Progenitor cell of endocrine pancreas (in vitro differentiated cells): ENCODE data around the gene DNASE1L3. TPM values are rescaled to one million over a fixed set of nuclear protein-coding genes. Genes with fewer than 3 reads are reported as not detected.

Source experiments
- DNase-seq: peaks from one replicate; pipeline ENCODE4 v3.0.0; 2021; ENCODE audit warnings: low spot score; ENCODE audit not compliant: unreplicated experiment
- H3K27ac Mint-ChIP-seq: 2 replicates; pipeline ENCODE4 v1.8.0; 2021; ENCODE audit warnings: mild to moderate bottlenecking, moderate library complexity, mixed read lengths
- H3K27me3 Mint-ChIP-seq: 2 replicates; pipeline ENCODE4 v1.8.0; 2021; ENCODE audit warnings: mixed read lengths
- H3K36me3 Mint-ChIP-seq: 2 replicates; pipeline ENCODE4 v1.8.0; 2022; ENCODE audit warnings: mixed read lengths; ENCODE audit not compliant: insufficient read depth
- H3K4me1 Mint-ChIP-seq: 2 replicates; pipeline ENCODE4 v1.8.0; 2021; ENCODE audit warnings: low read depth, mixed read lengths
- H3K4me3 Mint-ChIP-seq: 2 replicates; pipeline ENCODE4 v1.8.0; 2021; ENCODE audit warnings: low read depth, mild to moderate bottlenecking, moderate library complexity, mixed read lengths
- H3K9me3 Mint-ChIP-seq: 2 replicates; pipeline ENCODE4 v1.8.0; 2021; ENCODE audit warnings: low read depth, mixed read lengths
- total RNA-seq: library from RNA; stranded (reverse); gene quantifications from 2 replicates; pipeline ENCODE4 v1.2.1, GENCODE V29; 2021
- TF ChIP-seq, protein P1 (sequence below): fragments of 200-600 bp; sonication (generic); IDR thresholded peaks from one replicate; pipeline ENCODE4 v1.5.0; 2021; ENCODE audit warnings: antibody characterized with exemption, mild to moderate bottlenecking; ENCODE audit not compliant: unreplicated experiment

The DNASE1L3 gene
- total RNA-seq, 1 donor from 2014 or later = not detected

DNA sequence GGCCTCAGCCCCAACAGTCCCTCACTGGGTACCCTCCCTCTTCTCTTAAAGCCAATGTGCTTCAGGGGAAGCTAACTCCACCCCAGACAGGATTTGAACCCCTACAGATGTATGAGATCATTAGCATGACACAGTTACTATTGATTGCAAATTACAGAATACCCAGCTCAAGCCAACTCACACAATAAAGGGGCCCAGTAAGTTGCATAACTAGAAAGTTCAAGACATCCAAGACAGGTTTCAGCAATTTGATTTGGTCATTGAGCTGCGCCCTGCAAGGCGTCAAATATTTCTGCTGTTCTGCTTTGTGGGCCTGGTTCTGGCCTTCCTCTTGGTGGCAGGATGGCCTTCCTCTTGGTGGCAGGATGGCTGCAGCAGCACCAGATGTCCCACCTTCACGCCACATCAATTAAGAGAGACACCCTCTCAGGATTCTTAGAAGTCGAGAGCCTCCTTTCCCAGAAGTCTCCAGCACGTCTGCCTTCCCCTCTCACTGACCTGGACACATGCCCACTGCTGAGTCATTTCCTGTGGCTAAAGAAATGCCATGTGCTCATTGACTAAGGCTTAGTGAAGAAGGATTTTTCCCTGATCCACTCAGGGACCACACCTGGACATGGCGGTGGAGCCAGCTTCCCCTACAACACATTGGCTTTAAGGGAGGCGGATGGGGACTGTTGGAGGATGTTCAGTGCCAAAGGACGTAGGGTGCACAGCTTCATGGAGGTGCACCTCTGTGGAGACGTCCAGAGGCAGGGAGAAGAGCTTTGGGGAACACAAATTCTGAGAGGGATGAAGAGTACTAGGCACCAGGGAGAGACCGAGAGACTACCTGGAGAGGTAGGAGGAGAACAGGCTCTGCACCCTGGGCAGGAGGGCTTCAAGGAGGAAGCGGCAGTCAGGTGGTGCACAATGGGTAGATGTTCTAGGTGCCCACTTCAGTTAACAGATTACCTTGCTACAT, 49.1 kb downstream of the DNASE1L3 start:
- H3K4me3 Mint-ChIP-seq = no peak overlapping the region
- peaks cover 31% of the 10 kb centered on the region for H3K36me3 Mint-ChIP-seq
- no peaks in the 10 kb centered on the region for H3K9me3 Mint-ChIP-seq
- no peak overlapping the region for H3K27ac Mint-ChIP-seq
- peaks cover 17% of the 10 kb centered on the region for H3K4me1 Mint-ChIP-seq
- no peaks in the 10 kb centered on the region for H3K27me3 Mint-ChIP-seq
- DNase-seq = no peak
- TF ChIP-seq, protein P1, sequence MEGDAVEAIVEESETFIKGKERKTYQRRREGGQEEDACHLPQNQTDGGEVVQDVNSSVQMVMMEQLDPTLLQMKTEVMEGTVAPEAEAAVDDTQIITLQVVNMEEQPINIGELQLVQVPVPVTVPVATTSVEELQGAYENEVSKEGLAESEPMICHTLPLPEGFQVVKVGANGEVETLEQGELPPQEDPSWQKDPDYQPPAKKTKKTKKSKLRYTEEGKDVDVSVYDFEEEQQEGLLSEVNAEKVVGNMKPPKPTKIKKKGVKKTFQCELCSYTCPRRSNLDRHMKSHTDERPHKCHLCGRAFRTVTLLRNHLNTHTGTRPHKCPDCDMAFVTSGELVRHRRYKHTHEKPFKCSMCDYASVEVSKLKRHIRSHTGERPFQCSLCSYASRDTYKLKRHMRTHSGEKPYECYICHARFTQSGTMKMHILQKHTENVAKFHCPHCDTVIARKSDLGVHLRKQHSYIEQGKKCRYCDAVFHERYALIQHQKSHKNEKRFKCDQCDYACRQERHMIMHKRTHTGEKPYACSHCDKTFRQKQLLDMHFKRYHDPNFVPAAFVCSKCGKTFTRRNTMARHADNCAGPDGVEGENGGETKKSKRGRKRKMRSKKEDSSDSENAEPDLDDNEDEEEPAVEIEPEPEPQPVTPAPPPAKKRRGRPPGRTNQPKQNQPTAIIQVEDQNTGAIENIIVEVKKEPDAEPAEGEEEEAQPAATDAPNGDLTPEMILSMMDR = no peak

DNA sequence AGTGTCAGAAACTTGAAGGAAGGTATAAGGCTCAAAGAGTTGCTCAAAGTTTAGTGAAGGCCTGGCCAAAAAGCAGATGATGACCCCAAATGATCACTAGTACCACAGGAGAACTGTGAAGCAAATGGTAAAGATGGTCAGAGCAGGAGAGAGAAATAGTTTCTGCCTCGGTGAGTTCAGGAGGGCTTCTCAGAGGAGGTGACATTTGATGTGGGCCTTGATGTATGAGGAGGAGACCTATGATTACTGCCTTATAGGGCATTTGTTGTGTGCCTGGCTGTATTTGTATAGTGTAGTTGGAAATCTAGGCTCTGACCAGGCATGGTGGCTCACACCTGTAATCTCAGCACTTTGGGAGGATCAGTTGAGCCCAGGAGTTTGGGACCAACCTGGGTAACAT, 50.4 kb downstream of the DNASE1L3 start:
- TF ChIP-seq, protein P1 = no peak

DNA sequence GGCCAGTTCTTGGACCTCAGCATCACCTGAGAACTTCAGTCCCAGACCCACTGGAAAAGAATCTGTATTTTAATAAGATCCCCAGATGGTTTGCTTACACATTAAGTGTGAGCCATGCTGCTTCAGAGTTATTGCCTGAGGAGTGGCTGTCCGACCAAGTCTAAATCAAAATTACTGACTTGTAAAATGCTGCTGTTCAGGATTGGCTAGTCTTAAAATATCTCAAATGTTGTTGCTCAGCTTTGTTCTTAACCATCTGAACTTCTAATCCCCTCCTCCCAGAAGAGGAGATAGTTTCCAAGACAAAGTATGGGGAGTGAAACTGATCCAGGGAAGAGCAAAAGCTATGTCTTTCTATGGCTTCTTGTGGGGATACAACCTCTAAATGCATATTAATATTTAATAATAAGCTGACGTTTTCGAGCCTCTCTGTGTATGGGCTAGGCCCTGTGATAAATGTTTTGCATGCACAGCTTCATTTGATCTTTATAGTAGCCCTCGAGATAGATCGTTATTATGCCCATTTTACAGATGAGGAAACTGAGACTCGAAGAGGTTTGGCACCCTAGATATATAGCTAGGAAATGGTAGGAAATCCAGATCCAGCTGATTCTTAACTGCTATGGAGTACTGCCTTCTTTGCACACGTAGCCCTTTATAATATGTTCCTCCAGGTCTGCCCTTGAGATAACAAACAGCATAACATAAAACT, 52.2 kb downstream of the DNASE1L3 start:
- Mint-ChIP-seq H3K27ac (no peak overlapping the region), H3K36me3 (peaks cover 27% of the 10 kb centered on the region), H3K4me1 (no peaks in the 10 kb centered on the region), H3K9me3 (no peaks in the 10 kb centered on the region), H3K27me3 (no peaks in the 10 kb centered on the region), H3K4me3 (no peak overlapping the region)
- TF ChIP-seq, protein P1 = no peak
- DNase-seq = no peak

More for the DNA sequence above, 50.4 kb downstream of the DNASE1L3 start:
- no peak for DNase-seq
- Mint-ChIP-seq H3K36me3 (peaks cover 31% of the 10 kb centered on the region), H3K4me1 (peaks cover 10% of the 10 kb centered on the region), H3K4me3 (no peak overlapping the region), H3K27me3 (no peaks in the 10 kb centered on the region), H3K27ac (no peak overlapping the region), H3K9me3 (no peaks in the 10 kb centered on the region)

DNA sequence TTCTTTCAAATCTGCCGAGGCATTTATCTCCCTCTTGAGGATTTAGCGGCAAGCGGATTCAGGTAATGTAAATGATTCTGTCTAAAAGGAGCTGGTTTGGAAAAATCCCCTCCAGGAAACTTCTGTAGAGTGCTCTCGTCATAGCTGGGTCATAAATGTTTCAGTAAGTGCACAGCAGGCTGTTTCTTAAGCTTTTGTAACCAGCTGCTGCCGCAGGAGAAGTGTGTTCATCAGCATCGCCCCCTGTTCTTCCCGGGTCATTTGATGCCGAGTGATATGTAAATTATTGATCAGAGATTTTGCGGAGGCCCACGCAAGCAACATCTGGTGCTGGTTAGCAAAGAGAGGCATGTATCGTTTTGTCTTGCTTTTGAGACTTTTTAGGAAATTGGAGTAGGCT, 53.1 kb downstream of the DNASE1L3 start:
- no peak for DNase-seq
- TF ChIP-seq, protein P1 = no peak
- H3K27me3 Mint-ChIP-seq = no peaks in the 10 kb centered on the region
- no peak overlapping the region for H3K4me3 Mint-ChIP-seq
- peaks cover 25% of the 10 kb centered on the region for H3K36me3 Mint-ChIP-seq
- no peaks in the 10 kb centered on the region for H3K9me3 Mint-ChIP-seq
- no peak overlapping the region for H3K27ac Mint-ChIP-seq
- H3K4me1 Mint-ChIP-seq = no peaks in the 10 kb centered on the region

DNA sequence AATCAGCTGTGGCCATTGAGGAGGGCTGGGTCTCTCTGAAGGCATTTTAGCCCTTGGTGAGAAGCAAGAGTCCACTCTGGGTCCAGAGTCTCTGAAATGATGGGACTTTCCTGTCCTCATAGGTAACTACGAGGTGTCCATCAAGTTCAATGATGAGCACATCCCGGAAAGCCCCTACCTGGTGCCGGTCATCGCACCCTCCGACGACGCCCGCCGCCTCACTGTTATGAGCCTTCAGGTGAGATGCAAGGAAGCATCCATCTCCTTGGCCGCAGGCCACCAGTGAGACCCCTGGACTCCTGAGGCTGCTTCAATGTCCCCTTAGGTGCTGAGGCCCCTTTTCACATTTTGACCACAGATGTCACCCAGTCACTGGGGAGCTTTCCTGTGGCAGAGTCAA, 54.9 kb downstream of the DNASE1L3 start:
- H3K36me3 Mint-ChIP-seq = peaks cover 20% of the 10 kb centered on the region
- TF ChIP-seq, protein P1 = no peak
- H3K27me3 Mint-ChIP-seq = no peaks in the 10 kb centered on the region
- no peaks in the 10 kb centered on the region for H3K9me3 Mint-ChIP-seq
- H3K27ac Mint-ChIP-seq = no peak overlapping the region
- no peak for DNase-seq
- H3K4me3 Mint-ChIP-seq = no peak overlapping the region
- no peaks in the 10 kb centered on the region for H3K4me1 Mint-ChIP-seq
